Kidney capillary endothelial cell (primary cell): Measurements from ENCODE around the gene CLEC11A.
"Not testable (repeated sequence)": the region's sequence is repeated elsewhere in the genome, so short reads cannot be mapped to it uniquely, and the experiment has no call there.

Source experiments
- DNase-seq: peaks from one replicate; pipeline ENCODE4 v3.0.0-alpha.2; 2018; ENCODE audit warnings: low spot score

CLEC11A gene

DNA sequence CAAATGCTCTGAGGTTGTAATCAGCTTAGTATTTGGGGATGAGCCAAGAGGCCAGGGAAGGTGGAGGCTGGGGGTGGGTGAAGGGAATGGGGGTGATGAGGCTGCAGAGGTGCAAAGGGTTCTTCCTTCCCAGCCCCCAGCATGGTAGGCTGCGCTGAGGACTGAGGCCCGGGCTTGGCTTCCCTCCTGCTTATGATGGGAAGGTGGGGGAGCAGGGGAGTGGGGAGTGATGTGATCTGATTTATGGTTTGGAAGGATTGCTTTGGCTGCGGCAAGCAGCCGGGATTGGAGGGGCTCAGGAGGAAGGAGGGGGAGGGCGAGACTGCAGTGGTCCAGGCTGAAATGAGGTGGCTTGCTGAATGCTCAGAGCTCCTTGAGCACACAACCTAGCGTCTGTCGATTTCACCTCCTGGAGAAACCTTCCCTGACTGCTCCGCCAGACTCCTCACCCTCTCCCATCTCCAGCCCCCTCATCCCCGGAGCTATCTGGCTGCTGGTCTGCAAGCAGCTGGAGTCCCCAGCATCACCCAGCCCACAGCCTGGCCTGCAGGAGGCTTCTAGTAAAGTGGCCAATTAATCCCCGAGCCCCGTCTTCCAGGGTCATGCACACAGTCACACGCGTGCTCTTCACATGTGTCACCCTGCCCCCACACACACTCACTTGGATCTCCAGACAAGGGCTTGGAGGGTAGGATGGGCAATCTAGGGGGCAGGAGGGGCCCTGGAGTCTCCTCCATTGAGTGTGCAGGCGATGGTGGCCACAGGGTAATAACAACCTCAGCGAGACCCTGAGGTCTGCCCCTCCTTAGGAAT lies 757 bp upstream of the CLEC11A start:
- DNase-seq = no peak

DNA sequence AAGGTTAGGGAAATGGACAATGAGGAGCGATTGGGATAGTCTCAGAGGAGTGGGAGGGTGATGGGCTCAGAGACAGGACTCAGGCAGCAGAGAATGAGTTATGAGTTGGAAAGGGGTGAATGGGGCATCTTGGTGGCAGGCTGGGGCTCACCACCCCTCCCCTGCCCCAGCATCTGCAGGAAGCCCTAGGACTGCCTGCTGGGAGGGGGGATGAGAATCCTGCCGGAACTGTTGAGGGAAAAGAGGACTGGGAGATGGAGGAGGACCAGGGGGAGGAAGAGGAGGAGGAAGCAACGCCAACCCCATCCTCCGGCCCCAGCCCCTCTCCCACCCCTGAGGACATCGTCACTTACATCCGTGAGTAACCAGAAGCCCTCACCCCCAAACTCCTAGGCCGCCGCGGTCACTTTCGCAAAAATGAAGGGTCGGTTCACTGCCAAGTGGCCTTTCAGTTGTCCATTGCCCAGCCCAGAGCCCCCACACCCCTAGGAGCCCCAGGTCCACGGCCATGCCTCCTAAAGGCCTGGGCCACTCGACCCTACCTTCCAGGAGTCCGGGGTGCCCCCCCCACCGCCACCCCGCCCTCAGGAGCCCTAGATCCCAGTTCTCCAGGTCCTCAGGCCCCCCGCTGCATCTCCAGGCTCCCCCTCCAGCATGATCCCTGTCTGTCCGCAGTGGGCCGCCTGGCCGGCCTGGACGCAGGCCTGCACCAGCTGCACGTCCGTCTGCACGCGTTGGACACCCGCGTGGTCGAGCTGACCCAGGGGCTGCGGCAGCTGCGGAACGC lies 764 bp downstream of the CLEC11A start:
- no peak for DNase-seq

- DNase-seq = peak; percentile 97
Observed at GRCh38 chr19:50724522-50725217, 1.5 kb downstream of the CLEC11A start.

GRCh38 chr19:50725218-50725910 lies 2.2 kb downstream of the CLEC11A start:
- no peak for DNase-seq

GRCh38 chr19:50725911-50726230 lies 2.7 kb downstream of the CLEC11A start:
- DNase-seq = no peak

GRCh38 chr19:50728084-50728737 lies 5.0 kb downstream of the CLEC11A start:
- peak; percentile 73 for DNase-seq

GRCh38 chr19:50729894-50730293 lies 6.7 kb downstream of the CLEC11A start:
- DNase-seq = no peak

- DNase-seq = no peak
Observed at GRCh38 chr19:50735869-50736268, 12.7 kb downstream of the CLEC11A start.

DNA sequence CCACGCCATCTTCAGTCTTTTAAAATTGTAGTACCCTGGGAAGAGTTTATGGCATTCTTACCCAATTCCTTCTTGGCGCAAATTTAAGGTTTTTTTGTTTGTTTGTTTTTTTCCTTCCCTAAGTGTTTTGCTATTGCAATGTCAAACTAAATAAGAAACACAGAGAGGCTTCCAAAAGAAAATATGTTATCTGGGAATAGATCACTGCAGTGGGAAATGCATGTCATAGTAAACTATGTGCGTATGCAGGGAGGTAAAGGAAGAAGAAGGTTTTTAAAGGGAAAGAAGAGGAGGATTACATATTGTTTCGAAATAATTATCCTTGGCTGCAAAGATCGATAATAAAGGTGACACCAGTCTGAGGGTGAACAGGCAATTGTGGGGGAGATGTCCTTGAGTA lies 13.2 kb downstream of the CLEC11A start:
- no peak for DNase-seq

- no peak for DNase-seq
Observed at GRCh38 chr19:50739132-50739913, 16.2 kb downstream of the CLEC11A start.

GRCh38 chr19:50739914-50740426 lies 16.8 kb downstream of the CLEC11A start:
- no peak for DNase-seq

GRCh38 chr19:50741179-50741933 lies 18.2 kb downstream of the CLEC11A start:
- DNase-seq = peak; percentile 38

- DNase-seq = no peak
Observed at GRCh38 chr19:50743537-50743936, 20.4 kb downstream of the CLEC11A start.

DNA sequence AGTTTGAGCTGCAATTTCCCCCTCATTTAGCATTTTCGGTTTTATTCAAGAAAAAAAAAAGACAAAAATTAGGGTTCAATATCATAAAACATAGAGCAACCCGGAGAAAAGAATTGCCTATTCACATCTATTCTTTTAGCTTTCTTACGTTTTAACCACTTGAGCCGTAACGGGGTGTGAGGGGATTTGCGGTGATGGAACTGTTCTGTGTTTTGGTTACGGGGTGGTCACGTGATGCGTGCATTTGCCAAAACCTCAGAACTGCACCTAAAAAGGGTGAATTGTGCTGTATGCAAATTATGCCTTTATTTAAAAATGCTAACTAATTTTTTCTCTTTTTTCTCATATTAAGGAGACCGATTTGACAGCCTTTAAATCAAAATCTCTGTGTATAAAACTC lies 22.1 kb downstream of the CLEC11A start:
- no peak for DNase-seq

GRCh38 chr19:50747141-50747540 lies 24.0 kb downstream of the CLEC11A start:
- DNase-seq = not testable (repeated sequence)

GRCh38 chr19:50749490-50749889 lies 26.3 kb downstream of the CLEC11A start:
- DNase-seq = no peak

GRCh38 chr19:50750010-50750409 lies 26.8 kb downstream of the CLEC11A start:
- no peak for DNase-seq

- DNase-seq = no peak
Observed at GRCh38 chr19:50753879-50754278, 30.7 kb downstream of the CLEC11A start.

- not testable (repeated sequence) for DNase-seq
Observed at GRCh38 chr19:50756244-50756643, 33.1 kb downstream of the CLEC11A start.

- DNase-seq = not testable (repeated sequence)
Observed at GRCh38 chr19:50757624-50758023, 34.5 kb downstream of the CLEC11A start.
